ENCODE measurements around the gene MAP3K2. TPM values are rescaled to one million over a fixed set of nuclear protein-coding genes. Genes with fewer than 3 reads are reported as not detected.

The MAP3K2 gene
- total and polyA plus RNA-seq, 2 of the 8 experiments (the other 6 are each of a cell fraction or from before 2014, with no cell fraction given) = 2.0 to 23.2 TPM

DNA sequence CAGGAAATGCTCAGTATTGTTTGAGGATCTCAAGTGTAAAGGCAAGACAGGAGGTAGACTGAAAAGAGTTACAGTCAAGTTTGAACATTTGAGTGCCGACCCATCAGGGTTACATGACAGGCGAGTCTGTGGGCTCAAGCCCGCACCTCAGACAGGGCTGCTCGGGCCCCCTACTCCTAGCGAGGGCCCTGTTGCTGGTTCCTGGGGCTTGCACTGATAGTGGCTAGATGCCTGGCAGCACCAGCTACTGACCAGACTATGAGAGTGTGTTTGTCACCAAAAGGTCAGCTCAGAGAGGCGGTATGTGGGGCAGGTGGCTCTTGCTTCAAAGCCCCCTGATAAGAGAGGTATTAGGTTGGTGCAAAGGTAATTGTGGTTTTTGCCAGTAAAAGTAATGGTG lies 132.1 kb downstream of the MAP3K2 start (continued):
- no peak for TF ChIP-seq SIN3A (conservative IDR thresholded peaks at IDR 0.05 in 1 of 2, IDR thresholded peaks at IDR 0.05 in 1 of 2; ENCODE audit: low read depth in 1 of 2, low read length in 2 of 2)
- no peak for TF ChIP-seq RBBP5 (IDR thresholded peaks at IDR 0.05; ENCODE audit: borderline replicate concordance, low read depth, low read length)
- TF ChIP-seq RFX5 (IDR thresholded peaks at IDR 0.05; ENCODE audit: borderline replicate concordance, low read depth, low read length) = no peak
- no peak for TF ChIP-seq RNF2 (IDR thresholded peaks at IDR 0.05; ENCODE audit: borderline replicate concordance, low read depth, low read length, missing control alignments, poor library complexity, severe bottlenecking)
- no peak for TF ChIP-seq CHD2 (IDR thresholded peaks at IDR 0.05; ENCODE audit: low read length)
